DOHH2 (cell line): ENCODE data around the gene COL13A1.

ENCODE experiments used
- CTCF ChIP-seq: fragments of 200-600 bp; sonication (generic); IDR thresholded peaks from one replicate; pipeline ENCODE4 v1.5.1; 2014; ENCODE audit warnings: antibody characterized with exemption, mild to moderate bottlenecking, low read depth, low read length; ENCODE audit not compliant: poor library complexity, severe bottlenecking
- EZH2phosphoT487 ChIP-seq: fragments of 200-600 bp; sonication (generic); IDR thresholded peaks from 2 replicates; pipeline ENCODE4 v1.6.1; 2017; ENCODE audit warnings: borderline replicate concordance, mild to moderate bottlenecking, antibody characterized with exemption, low read length, moderate library complexity, mixed read lengths

GRCh38 chr10:69820817-69821216, 19.1 kb downstream of the COL13A1 start:
- TF ChIP-seq CTCF (no peak), EZH2phosphoT487 (no peak)
